SK-N-SH (cell line): ENCODE results near the gene MLC1. TPM values are rescaled to one million over a fixed set of nuclear protein-coding genes. Genes with fewer than 3 reads are reported as not detected.

Experiments used
- CTCF ChIA-PET: fragments of 300-600, 350-600 bp; formaldehyde crosslinking; extraction: SDS; loops from one replicate; lab custom pipeline; 2021; lab: Yijun Ruan, JAX
- POLR2A ChIA-PET: fragments of 350-600 bp; sonication (Branson Sonifier 250); formaldehyde crosslinking; extraction: SDS; loops from one replicate; lab custom pipeline; 2020; ENCODE audit warnings: antibody characterized with exemption, inconsistent platforms; lab: Yijun Ruan, JAX
- DNase-seq: peaks from one replicate; pipeline ENCODE4 v3.0.0; 2012
- H2AFZ ChIP-seq: fragments of 200-600 bp; sonication (generic); 2 replicates; pipeline ENCODE4 v1.8.1; 2016; ENCODE audit warnings: antibody characterized with exemption, mild to moderate bottlenecking, low read depth
- H3F3A ChIP-seq: fragments of 200-600 bp; sonication (generic); replicated peaks from 2 replicates; pipeline ENCODE3; 2016; ENCODE audit warnings: antibody characterized with exemption, mild to moderate bottlenecking; ENCODE audit not compliant: insufficient read depth
- H3K27ac ChIP-seq, 2 experiments: fragments of 200-500 bp in 1 of 2; fragments of 200-600 bp in 1 of 2; sonication (Bioruptor generic) in 1 of 2; sonication (generic), shearing (Covaris generic) in 1 of 2; 2 replicates each; pipeline versions ENCODE4 v1.5.1 to v1.6.1; 2014 to 2016; ENCODE audit warnings: low read depth in 2 of 2, inconsistent platforms in 1 of 2, low read length in 1 of 2, mild to moderate bottlenecking in 1 of 2, mixed read lengths in 1 of 2
- H3K27me3 ChIP-seq: fragments of 200-600 bp; sonication (generic), shearing (Covaris generic); 2 replicates; pipeline ENCODE4 v1.6.1; 2016; ENCODE audit warnings: mixed run types; ENCODE audit not compliant: insufficient read depth
- H3K36me3 ChIP-seq, 2 experiments: fragments of 200-500 bp in 1 of 2; fragments of 200-600 bp in 1 of 2; sonication (Bioruptor generic) in 1 of 2; sonication (generic) in 1 of 2; replicated peaks in 1 of 2; 2 replicates each; pipeline versions ENCODE3 to v1.5.1; 2014 to 2016; ENCODE audit warnings: low read length in 1 of 2, mild to moderate bottlenecking in 1 of 2; ENCODE audit not compliant: insufficient read depth in 2 of 2, control insufficient read depth in 1 of 2
- H3K4me1 ChIP-seq, 2 experiments: fragments of 200-500 bp in 1 of 2; fragments of 200-600 bp in 1 of 2; sonication (Bioruptor generic) in 1 of 2; sonication (generic), shearing (Covaris generic) in 1 of 2; 2 replicates each; pipeline versions ENCODE4 v1.5.1 to v1.6.1; 2014 to 2016; ENCODE audit warnings: low read depth in 1 of 2, low read length in 1 of 2, mixed run types in 1 of 2; ENCODE audit not compliant: insufficient read depth in 2 of 2, control insufficient read depth in 1 of 2
- H3K4me2 ChIP-seq: fragments of 200-600 bp; sonication (generic), shearing (Covaris generic); 2 replicates; pipeline ENCODE4 v1.6.1; 2017; ENCODE audit warnings: mixed run types
- H3K4me3 ChIP-seq, 2 experiments: fragments of 200-500 bp in 1 of 2; fragments of 200-600 bp in 1 of 2; sonication (Bioruptor generic) in 1 of 2; sonication (generic), shearing (Covaris generic) in 1 of 2; 2 replicates each; pipeline versions ENCODE4 v1.5.1 to v1.8.1; 2014 to 2016; ENCODE audit warnings: low read depth in 2 of 2, inconsistent platforms in 1 of 2, low read length in 1 of 2, mild to moderate bottlenecking in 1 of 2, mixed read lengths in 1 of 2, moderate library complexity in 1 of 2
- H3K79me2 ChIP-seq: fragments of 200-600 bp; sonication (generic); 2 replicates; pipeline ENCODE4 v1.8.1; 2017; ENCODE audit warnings: mild to moderate bottlenecking; ENCODE audit not compliant: insufficient read depth
- H3K9ac ChIP-seq: fragments of 200-600 bp; sonication (generic); 2 replicates; pipeline ENCODE4 v1.6.1; 2017; ENCODE audit warnings: mixed run types
- H3K9me2 ChIP-seq: fragments of 200-600 bp; sonication (generic); 2 replicates; pipeline ENCODE4 v1.6.1; 2017; ENCODE audit warnings: mixed run types
- H3K9me3 ChIP-seq: fragments of 200-600 bp; sonication (generic); 2 replicates; pipeline ENCODE4 v1.6.1; 2017; ENCODE audit warnings: mixed run types, mild to moderate bottlenecking, moderate library complexity
- H4K20me1 ChIP-seq: fragments of 200-600 bp; sonication (generic); 2 replicates; pipeline ENCODE4 v1.6.1; 2017; ENCODE audit warnings: mild to moderate bottlenecking, mixed run types; ENCODE audit not compliant: insufficient read depth
- EP300 ChIP-seq, 2 experiments: IDR thresholded peaks; 2 replicates each; pipeline versions ENCODE4 v1.4.0 to v1.6.1; 2012; ENCODE audit warnings: borderline replicate concordance in 1 of 2, low read depth in 1 of 2, low read length in 1 of 2
- EZH2phosphoT487 ChIP-seq: fragments of 200-600 bp; sonication (generic); IDR thresholded peaks from 2 replicates; pipeline ENCODE4 v1.6.1; 2017; ENCODE audit warnings: low read depth, mixed run types, mild to moderate bottlenecking, antibody characterized with exemption, moderate library complexity, borderline replicate concordance
- FOSL2 ChIP-seq: IDR thresholded peaks from 2 replicates; pipeline ENCODE4 v1.4.0; 2012; ENCODE audit warnings: low read depth, mild to moderate bottlenecking, moderate library complexity, borderline replicate concordance
- FOXM1 ChIP-seq: IDR thresholded peaks from 2 replicates; pipeline ENCODE4 v1.4.0; 2012; ENCODE audit warnings: low read depth, mild to moderate bottlenecking
- GATA2 ChIP-seq: sonication (generic); formaldehyde crosslinking; IDR thresholded peaks from 2 replicates; pipeline ENCODE4 v1.5.0; 2020; ENCODE audit warnings: mild to moderate bottlenecking, missing genetic modification reagents
- IRF3 ChIP-seq: fragments of 150-350 bp; IDR thresholded peaks from 2 replicates; pipeline ENCODE4 v1.6.1; 2016; ENCODE audit warnings: mild to moderate bottlenecking, low read depth, low read length
- JUND ChIP-seq: IDR thresholded peaks from 2 replicates; pipeline ENCODE4 v1.4.0; 2012
- MAX ChIP-seq: IDR thresholded peaks from 2 replicates; pipeline ENCODE4 v1.4.0; 2012; ENCODE audit warnings: low read depth
- NRF1 ChIP-seq: IDR thresholded peaks from 2 replicates; pipeline ENCODE4 v1.6.1; 2012; ENCODE audit warnings: low read depth, mild to moderate bottlenecking, low read length
- RAD21 ChIP-seq: IDR thresholded peaks from 2 replicates; pipeline ENCODE4 v1.6.1; 2012; ENCODE audit warnings: mild to moderate bottlenecking, low read length
- RCOR1 ChIP-seq: fragments of 150-350 bp; IDR thresholded peaks from 2 replicates; pipeline ENCODE4 v1.6.1; 2017; ENCODE audit warnings: antibody characterized with exemption, low read length
- RFX5 ChIP-seq: IDR thresholded peaks from 2 replicates; pipeline ENCODE4 v1.6.1; 2012; ENCODE audit warnings: mild to moderate bottlenecking, improper control_type of control experiment, low read length
- RXRA ChIP-seq: IDR thresholded peaks from 2 replicates; pipeline ENCODE4 v1.4.0; 2012; ENCODE audit warnings: low read depth, mild to moderate bottlenecking, borderline replicate concordance
- SMC3 ChIP-seq: IDR thresholded peaks from 2 replicates; pipeline ENCODE4 v1.6.1; 2012; ENCODE audit warnings: low read depth, low read length, improper control_type of control experiment
- TAF1 ChIP-seq: IDR thresholded peaks from 2 replicates; pipeline ENCODE4 v1.6.1; 2012; ENCODE audit warnings: low read depth, mild to moderate bottlenecking, low read length, moderate library complexity, borderline replicate concordance
- TEAD4 ChIP-seq: IDR thresholded peaks from 2 replicates; pipeline ENCODE4 v1.4.0; 2012; ENCODE audit warnings: mild to moderate bottlenecking, borderline replicate concordance; ENCODE audit not compliant: insufficient read depth
- USF1 ChIP-seq: IDR thresholded peaks from 2 replicates; pipeline ENCODE4 v1.4.0; 2012; ENCODE audit warnings: low read depth, borderline replicate concordance
- YY1 ChIP-seq: IDR thresholded peaks from 2 replicates; pipeline ENCODE4 v1.4.0; 2012; ENCODE audit warnings: low read depth, mild to moderate bottlenecking
- ZBTB33 ChIP-seq: IDR thresholded peaks from 2 replicates; pipeline ENCODE4 v1.4.0; 2012; ENCODE audit warnings: low read depth, borderline replicate concordance
- WGBS: methylation state at CpG from one replicate; pipeline ENCODE4 v1.1.6; 2017; ENCODE audit warnings: low lambda C conversion rate; 5-methylcytosine and 5-hydroxymethylcytosine counted together
- polyA plus RNA-seq, 3 experiments: library from polyadenylated mRNA; depleted of rRNA; stranded (reverse); fragments of >200 nt; gene quantifications; 2 replicates each; pipeline ENCODE4 v1.2.3, GENCODE V29; 2012

MLC1 gene
- polyA plus RNA-seq, 1 of the 3 experiments (the other 2 are of a cell fraction) = not detected

- TF ChIP-seq USF1 (no peak), RCOR1 (no peak), EP300 (IDR thresholded peaks at IDR 0.05; ENCODE audit: borderline replicate concordance in 1 of 2, low read depth in 1 of 2, low read length in 1 of 2) (no peak), EZH2phosphoT487 (no peak), NRF1 (no peak), FOSL2 (no peak)
Observed at GRCh38 chr22:50090412-50090714, 5.1 kb upstream of the MLC1 start (continued).

- 78% methylated on average over 51 of the region's 83 CpGs for WGBS
- no peaks in the 10 kb centered on the region; the same call in 1 of the 2 replicates for H3K9me3 ChIP-seq
- POLR2A ChIA-PET = interaction anchor here (0.5 kb wide), 1 partner anchor 294 kb away, joined by 3 read pairs; no protein-coding TSS in a partner anchor
Observed at GRCh38 chr22:50089682-50090411, 4.6 kb upstream of the MLC1 start, which contains the start of gene MOV10L1. MOV10L1 (plus strand) TSS chr22:50090006; CDS start chr22:50090089, 83 bp downstream.

GRCh38 chr22:50089231-50089630, 4.0 kb upstream of the MLC1 start:
- 72% methylated on average over 9 of the region's 11 CpGs for WGBS
- Histone ChIP-seq H3K36me3 (no peaks in the 10 kb centered on the region), H3K27ac (no peak overlapping the region), H3K4me1 (peaks cover 0 to 8% of the 10 kb centered on the region in 2 experiments; a peak in 1 of 4 replicates), H3K9me2 (no peaks in the 10 kb centered on the region), H3K79me2 (no peaks in the 10 kb centered on the region), H3K9me3 (no peaks in the 10 kb centered on the region; the same call in 1 of the 2 replicates), H4K20me1 (no peaks in the 10 kb centered on the region)
- POLR2A ChIA-PET = no interaction called here
- TF ChIP-seq SMC3 (no peak), FOXM1 (no peak), EZH2phosphoT487 (no peak), TEAD4 (no peak), YY1 (no peak), IRF3 (no peak), RFX5 (no peak), RXRA (no peak), RAD21 (no peak), JUND (no peak), ZBTB33 (no peak)
- TF ChIP-seq, all 33 proteins: peak for 0
- Histone ChIP-seq H3F3A (no peaks in the 10 kb centered on the region), H3K27me3 (no peaks in the 10 kb centered on the region; the same call in 1 of the 2 replicates), H3K4me2 (no peak overlapping the region), H2AFZ (no peak overlapping the region), H3K9ac (no peak overlapping the region), H3K4me3 (no peak overlapping the region)
- no peak for DNase-seq
- CTCF ChIA-PET = interaction anchor here (0.9 kb wide), 1 partner anchor 59 kb away, joined by 3 read pairs; no protein-coding TSS in a partner anchor

More at GRCh38 chr22:50089682-50090411, 4.6 kb upstream of the MLC1 start, which contains the start of gene MOV10L1:
- peak; percentile 67 for DNase-seq
- TF ChIP-seq EZH2phosphoT487 = no peak
- TF ChIP-seq GATA2 (CRISPR knock-in tag) = no peak
- TF ChIP-seq MAX = no peak
- TF ChIP-seq YY1 = no peak
- no peak for TF ChIP-seq TAF1
- TF ChIP-seq FOSL2 = no peak
- Histone ChIP-seq H3K9ac (no peak within 1 kb of the TSS), H3K9me2 (no peaks in the 10 kb centered on the region), H3K79me2 (no peaks in the 10 kb centered on the region), H3F3A (no peaks in the 10 kb centered on the region), H3K27ac (no peak within 1 kb of the TSS), H2AFZ (no peak within 1 kb of the TSS), H3K27me3 (no peaks in the 10 kb centered on the region; the same call in 1 of the 2 replicates), H3K4me3 (no peak within 1 kb of the TSS), H4K20me1 (no peaks in the 10 kb centered on the region), H3K36me3 (no peaks in the 10 kb centered on the region), H3K4me2 (no peak within 1 kb of the TSS), H3K4me1 (peaks cover 0 to 8% of the 10 kb centered on the region in 2 experiments; a peak in 1 of 4 replicates)
- CTCF ChIA-PET = interaction anchor here (0.9 kb wide), 1 partner anchor 59 kb away, joined by 3 read pairs; no protein-coding TSS in a partner anchor
